Testis (tissue), 5 donors: Measurements from ENCODE around the gene UPB1. TPM values are rescaled to one million over a fixed set of nuclear protein-coding genes. Genes with fewer than 3 reads are reported as not detected.

ENCODE experiments used
- DNase-seq: peaks from one replicate; pipeline ENCODE4 v3.0.0-alpha.2; 2019
- H3K27ac ChIP-seq, 2 donors: fragments of 200-600 bp; sonication (generic); one replicate each; pipeline ENCODE4 v1.5.1; 2019
- H3K27me3 ChIP-seq: fragments of 200-600 bp; sonication (generic); one replicate; pipeline ENCODE4 v1.5.1; 2019
- H3K36me3 ChIP-seq: fragments of 200-600 bp; sonication (generic); one replicate; pipeline ENCODE4 v1.5.1; 2017; ENCODE audit warnings: low read depth; ENCODE audit errors: missing control alignments
- H3K4me1 ChIP-seq: fragments of 200-600 bp; sonication (generic); one replicate; pipeline ENCODE4 v1.5.1; 2019
- H3K4me3 ChIP-seq, 2 donors: fragments of 200-600 bp; sonication (generic); one replicate each; pipeline ENCODE4 v1.5.1; 2017 to 2019
- H3K9me3 ChIP-seq: fragments of 200-600 bp; sonication (generic); one replicate; pipeline ENCODE4 v1.5.1; 2017
- CTCF ChIP-seq, 3 experiments: fragments of 450-650 bp in 2 of 3; fragments of 200-600 bp in 1 of 3; sonication (generic) in 1 of 3; IDR thresholded peaks; one replicate each; pipeline ENCODE4 v1.5.1; 2016 to 2019; ENCODE audit warnings: antibody characterized with exemption in 3 of 3, mild to moderate bottlenecking in 2 of 3, moderate library complexity in 1 of 3
- POLR2A ChIP-seq: fragments of 450-650 bp; IDR thresholded peaks from one replicate; pipeline ENCODE4 v1.6.1; 2017; ENCODE audit warnings: antibody characterized with exemption, mild to moderate bottlenecking, moderate library complexity
- WGBS, 2 donors: methylation state at CpG; one replicate each; pipeline ENCODE4 v1.1.5; 2018; 5-methylcytosine and 5-hydroxymethylcytosine counted together
- intact Hi-C: fragments of 100-400 bp; cut with DNase I; formaldehyde crosslinking; loops from one replicate; pipeline ENCODE4 v1.15.1; 2023; ENCODE audit warnings: low total_unique reads
- long read RNA-seq, 2 donors: transcript quantifications; one replicate each; lab custom pipeline, GENCODE V29; 2026
- polyA plus RNA-seq: library from polyadenylated mRNA; stranded (reverse); fragments of 350-450 nt; fragmentation: Illumina TruSeq; extraction: RNeasy Lipid Tissue Mini Kit (QIAGEN cat#74804); gene quantifications from one replicate; pipeline ENCODE4 v1.2.3, GENCODE V29; 2014; ENCODE audit warnings: low read depth, low replicate concordance; ENCODE audit not compliant: insufficient read depth
- total RNA-seq, 2 donors: library from RNA; depleted of rRNA; stranded (reverse); fragments of >200 nt; gene quantifications; one replicate each; pipeline ENCODE4 v1.2.3, GENCODE V29; 2016

Gene UPB1
- 10 to 100 TPM; 11.5 to 12.1 TPM for total RNA-seq
- 6.7 TPM for polyA plus RNA-seq
- long read RNA-seq, donor 1 = 0 reads
- long read RNA-seq, donor 2 = 0 reads

- intact Hi-C loops = no loop called here
- TF ChIP-seq POLR2A = no peak
- no peak for TF ChIP-seq CTCF (IDR thresholded peaks at IDR 0.05)
- peak within 1 kb of the TSS; percentile 46 to 66 for H3K4me3 ChIP-seq
- peak; percentile 71 for DNase-seq
- H3K36me3 ChIP-seq = no peaks in the 10 kb centered on the region
- 41 to 48% methylated on average over 38 to 66 of the region's 76 CpGs for WGBS, 2 donors
- peak within 1 kb of the TSS in 1 of 2 donors; percentile 56 for H3K27ac ChIP-seq
- no peaks in the 10 kb centered on the region for H3K27me3 ChIP-seq
- H3K4me1 ChIP-seq = peaks cover 4% of the 10 kb centered on the region
- H3K9me3 ChIP-seq = no peaks in the 10 kb centered on the region
Observed at GRCh38 chr22:24494528-24495364, at the start of gene UPB1. TSS of gene UPB1 (plus strand) at chr22:24495332. CDS start at chr22:24495404, 72 bp downstream.

GRCh38 chr22:24445481-24446259 is 49.5 kb upstream of the UPB1 start:
- WGBS, 2 donors = 73 to 75% methylated on average over 11 of the region's 11 CpGs

DNA sequence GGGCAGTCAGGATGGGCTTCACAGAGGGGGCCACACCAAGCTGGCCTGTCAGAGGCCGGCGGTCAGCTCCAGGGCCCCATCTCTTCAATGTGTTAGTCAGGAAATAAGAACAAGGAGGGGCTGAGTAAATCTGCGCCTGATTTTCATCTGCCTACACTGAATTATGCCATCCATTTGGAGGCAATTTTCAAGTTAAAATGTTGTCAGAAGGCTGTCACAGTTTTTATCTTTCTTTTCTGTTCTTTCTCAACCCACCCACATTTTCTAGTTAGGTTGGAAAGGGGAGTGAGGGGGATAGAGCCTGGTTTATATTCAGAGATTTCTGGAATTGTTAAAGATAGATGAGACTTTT is 48.9 kb upstream of the UPB1 start:
- intact Hi-C loops = no loop called here

More at GRCh38 chr22:24445481-24446259, 49.5 kb upstream of the UPB1 start:
- Histone ChIP-seq H3K36me3 (no peaks in the 10 kb centered on the region), H3K27me3 (no peaks in the 10 kb centered on the region), H3K27ac (no peak overlapping the region), H3K9me3 (no peaks in the 10 kb centered on the region), H3K4me3 (no peak overlapping the region), H3K4me1 (peaks cover 15% of the 10 kb centered on the region)
- no peak for TF ChIP-seq POLR2A
- no peak for TF ChIP-seq CTCF (IDR thresholded peaks at IDR 0.05)
- DNase-seq = no peak
- intact Hi-C loops = no loop called here

GRCh38 chr22:24450610-24451009 is 44.5 kb upstream of the UPB1 start:
- DNase-seq = no peak
- Histone ChIP-seq H3K36me3 (no peaks in the 10 kb centered on the region), H3K9me3 (no peaks in the 10 kb centered on the region), H3K4me1 (peaks cover 16% of the 10 kb centered on the region), H3K27me3 (no peaks in the 10 kb centered on the region), H3K27ac (no peak overlapping the region), H3K4me3 (no peak overlapping the region)
- WGBS, 2 donors = 33 to 53% methylated on average over 1 of the region's 1 CpG
- intact Hi-C loops = no loop called here
- TF ChIP-seq POLR2A (no peak), CTCF (IDR thresholded peaks at IDR 0.05) (no peak)

More for the DNA sequence above, 48.9 kb upstream of the UPB1 start:
- no peak for DNase-seq
- Histone ChIP-seq H3K27ac (no peak overlapping the region), H3K9me3 (no peaks in the 10 kb centered on the region), H3K36me3 (no peaks in the 10 kb centered on the region), H3K4me1 (peaks cover 17% of the 10 kb centered on the region), H3K4me3 (no peak overlapping the region), H3K27me3 (no peaks in the 10 kb centered on the region)
- 82 to 83% methylated on average over 3 of the region's 3 CpGs for WGBS, 2 donors
- no peak for TF ChIP-seq POLR2A
- TF ChIP-seq CTCF (IDR thresholded peaks at IDR 0.05) = no peak
